ENCODE measurements around the gene SREK1IP1.

DNA sequence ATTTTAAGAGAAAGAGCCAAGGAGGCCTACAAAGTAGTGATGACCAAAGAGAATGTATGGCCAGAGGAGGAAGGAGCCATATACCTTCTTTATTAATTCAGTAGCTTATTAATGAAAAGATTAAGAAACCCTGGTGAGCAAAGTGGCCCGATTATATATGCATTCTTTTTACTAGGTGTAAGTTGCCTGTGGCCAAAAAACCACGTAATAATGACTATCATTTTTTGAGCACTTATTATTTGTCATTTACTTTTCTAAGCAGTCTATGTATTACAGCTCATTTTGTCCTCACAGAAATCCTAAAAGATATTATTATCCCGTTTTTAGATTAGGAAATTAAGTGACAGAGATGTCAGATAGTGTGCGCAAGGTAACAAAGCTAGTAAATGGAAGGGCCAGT lies 3.2 kb upstream of the SREK1IP1 start:
- TF ChIP-seq, protein P1, sequence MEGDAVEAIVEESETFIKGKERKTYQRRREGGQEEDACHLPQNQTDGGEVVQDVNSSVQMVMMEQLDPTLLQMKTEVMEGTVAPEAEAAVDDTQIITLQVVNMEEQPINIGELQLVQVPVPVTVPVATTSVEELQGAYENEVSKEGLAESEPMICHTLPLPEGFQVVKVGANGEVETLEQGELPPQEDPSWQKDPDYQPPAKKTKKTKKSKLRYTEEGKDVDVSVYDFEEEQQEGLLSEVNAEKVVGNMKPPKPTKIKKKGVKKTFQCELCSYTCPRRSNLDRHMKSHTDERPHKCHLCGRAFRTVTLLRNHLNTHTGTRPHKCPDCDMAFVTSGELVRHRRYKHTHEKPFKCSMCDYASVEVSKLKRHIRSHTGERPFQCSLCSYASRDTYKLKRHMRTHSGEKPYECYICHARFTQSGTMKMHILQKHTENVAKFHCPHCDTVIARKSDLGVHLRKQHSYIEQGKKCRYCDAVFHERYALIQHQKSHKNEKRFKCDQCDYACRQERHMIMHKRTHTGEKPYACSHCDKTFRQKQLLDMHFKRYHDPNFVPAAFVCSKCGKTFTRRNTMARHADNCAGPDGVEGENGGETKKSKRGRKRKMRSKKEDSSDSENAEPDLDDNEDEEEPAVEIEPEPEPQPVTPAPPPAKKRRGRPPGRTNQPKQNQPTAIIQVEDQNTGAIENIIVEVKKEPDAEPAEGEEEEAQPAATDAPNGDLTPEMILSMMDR (IDR thresholded peaks at IDR 0.05), result no peak
- TF ChIP-seq EZH2 (IDR thresholded peaks at IDR 0.05), result no peak
